HG03135 (cell line): ENCODE results near the gene AGTPBP1.

Source experiments
- ATAC-seq: cut with Tn5 transposase; IDR thresholded peaks from one replicate; pipeline ENCODE4 v1.9.1; 2021; ENCODE audit warnings: mild to moderate bottlenecking, moderate library complexity; ENCODE audit not compliant: unreplicated experiment

The AGTPBP1 gene

GRCh38 chr9:85511746-85512145 lies 230.0 kb downstream of the AGTPBP1 start:
- no peak for ATAC-seq

GRCh38 chr9:85510830-85511504 lies 230.8 kb downstream of the AGTPBP1 start:
- no peak for ATAC-seq

GRCh38 chr9:85508616-85509015 lies 233.1 kb downstream of the AGTPBP1 start:
- no peak for ATAC-seq

- ATAC-seq: no peak
Measured at GRCh38 chr9:85505612-85506011, 236.1 kb downstream of the AGTPBP1 start.

- ATAC-seq: no peak
Measured at GRCh38 chr9:85502815-85503655, 238.7 kb downstream of the AGTPBP1 start.

GRCh38 chr9:85501882-85502281 lies 239.9 kb downstream of the AGTPBP1 start:
- ATAC-seq: no peak

- no peak for ATAC-seq
Measured at GRCh38 chr9:85501456-85501855, 240.3 kb downstream of the AGTPBP1 start.
